IMR-90 (cell line): Measurements from ENCODE around the gene RING1. TPM values are rescaled to one million over a fixed set of nuclear protein-coding genes. Genes with fewer than 3 reads are reported as not detected.

Source experiments
- ATAC-seq: fragments of 200-7000 bp; cut with Tn5 transposase; 2 replicates; pipeline ENCODE4 v1.9.1; 2020; ENCODE audit warnings: low read depth, mild to moderate bottlenecking, moderate library complexity
- BruUV-seq: library from RNA; stranded (reverse); fragments of 400-500 nt; replicated peaks from 2 replicates; lab custom pipeline; 2021; lab: Mats Ljungman, UMichigan
- CTCF ChIA-PET: fragments of 300-600 bp; formaldehyde crosslinking; extraction: SDS; loops from one replicate; lab custom pipeline; 2021; ENCODE audit warnings: antibody characterized with exemption; lab: Yijun Ruan, JAX
- POLR2A ChIA-PET: fragments of 300-600 bp; sonication (Branson Sonifier 250); formaldehyde crosslinking; loops from one replicate; lab custom pipeline; 2022; ENCODE audit warnings: antibody characterized with exemption; ENCODE audit not compliant: unreplicated experiment; lab: Charles Lee
- DNase-seq: peaks from one replicate; pipeline ENCODE4 v3.0.0; 2013
- H2AFZ ChIP-seq: replicated peaks from 2 replicates; pipeline ENCODE3; 2013; ENCODE audit warnings: low read length, mild to moderate bottlenecking; ENCODE audit not compliant: poor library complexity
- H2AK5ac ChIP-seq: 2 replicates; pipeline ENCODE4 v1.6.1; 2013; ENCODE audit warnings: low read depth, low read length, inconsistent platforms
- H2AK9ac ChIP-seq: replicated peaks from 2 replicates; pipeline ENCODE3; 2013; ENCODE audit warnings: mild to moderate bottlenecking, low read depth, low read length, moderate library complexity; ENCODE audit not compliant: poor library complexity
- H2BK120ac ChIP-seq: 2 replicates; pipeline ENCODE4 v1.6.1; 2013; ENCODE audit warnings: low read depth, low read length, inconsistent platforms
- H2BK15ac ChIP-seq: 3 replicates; pipeline ENCODE4 v1.6.1; 2013; ENCODE audit warnings: low read depth, low read length, inconsistent platforms
- H2BK20ac ChIP-seq: 2 replicates; pipeline ENCODE4 v1.6.1; 2013; ENCODE audit warnings: low read depth, mild to moderate bottlenecking, inconsistent platforms, low read length, moderate library complexity
- H2BK5ac ChIP-seq: 2 replicates; pipeline ENCODE4 v1.6.1; 2013; ENCODE audit warnings: mild to moderate bottlenecking, low read depth, low read length, inconsistent platforms; ENCODE audit not compliant: poor library complexity, severe bottlenecking
- H3K14ac ChIP-seq: replicated peaks from 2 replicates; pipeline ENCODE4 v1.6.1; 2013; ENCODE audit warnings: low read depth, low read length, inconsistent platforms
- H3K18ac ChIP-seq: 2 replicates; pipeline ENCODE4 v1.6.1; 2013; ENCODE audit warnings: low read depth, low read length, control low read depth
- H3K23ac ChIP-seq: 2 replicates; pipeline ENCODE4 v1.6.1; 2013; ENCODE audit warnings: low read depth, low read length, inconsistent platforms
- H3K27ac ChIP-seq: 2 replicates; pipeline ENCODE4 v1.5.1; 2013; ENCODE audit warnings: mild to moderate bottlenecking, control low read depth, low read length; ENCODE audit not compliant: insufficient read depth
- H3K27me3 ChIP-seq: 2 replicates; pipeline ENCODE4 v1.6.1; 2013; ENCODE audit warnings: low read length; ENCODE audit not compliant: control insufficient read depth, insufficient read depth
- H3K36me3 ChIP-seq: 2 replicates; pipeline ENCODE4 v1.6.1; 2013; ENCODE audit warnings: low read length, mixed read lengths; ENCODE audit not compliant: control insufficient read depth, insufficient read depth
- H3K4ac ChIP-seq: 2 replicates; pipeline ENCODE4 v1.6.1; 2013; ENCODE audit warnings: low read depth, low read length, inconsistent platforms
- H3K4me1 ChIP-seq: 2 replicates; pipeline ENCODE4 v1.6.1; 2013; ENCODE audit warnings: low read length, mixed read lengths; ENCODE audit not compliant: control insufficient read depth, insufficient read depth
- H3K4me2 ChIP-seq: 2 replicates; pipeline ENCODE4 v1.6.1; 2013; ENCODE audit warnings: low read depth, mild to moderate bottlenecking, control low read depth, low read length, moderate library complexity
- H3K4me3 ChIP-seq: 2 replicates; pipeline ENCODE4 v1.5.1; 2013; ENCODE audit warnings: low read depth, mild to moderate bottlenecking, control low read depth, low read length, moderate library complexity; ENCODE audit not compliant: insufficient read depth
- H3K56ac ChIP-seq: 2 replicates; pipeline ENCODE4 v1.6.1; 2013; ENCODE audit warnings: low read length, inconsistent platforms; ENCODE audit not compliant: insufficient read depth; ENCODE audit errors: extremely low read depth
- H3K79me1 ChIP-seq, 2 experiments: 2 replicates each; pipeline ENCODE4 v1.6.1; 2013; ENCODE audit warnings: low read length in 2 of 2, inconsistent platforms in 1 of 2, low read depth in 1 of 2
- H3K9ac ChIP-seq: 2 replicates; pipeline ENCODE4 v1.6.1; 2013; ENCODE audit warnings: low read depth, low read length, control low read depth
- H3K9me1 ChIP-seq: 2 replicates; pipeline ENCODE4 v1.6.1; 2013; ENCODE audit warnings: low read length, inconsistent platforms; ENCODE audit not compliant: insufficient read depth
- H3K9me3 ChIP-seq: 2 replicates; pipeline ENCODE4 v1.6.1; 2013; ENCODE audit warnings: low read length; ENCODE audit not compliant: control insufficient read depth, insufficient read depth
- H4K20me1 ChIP-seq: 2 replicates; pipeline ENCODE4 v1.6.1; 2013; ENCODE audit warnings: low read length, inconsistent platforms; ENCODE audit not compliant: insufficient read depth
- H4K5ac ChIP-seq: 2 replicates; pipeline ENCODE4 v1.6.1; 2013; ENCODE audit warnings: mild to moderate bottlenecking, low read depth, low read length, control low read depth
- H4K8ac ChIP-seq, 2 experiments: 2 replicates each; pipeline ENCODE4 v1.6.1; 2013; ENCODE audit warnings: low read depth in 2 of 2, low read length in 2 of 2, control low read depth in 1 of 2, inconsistent platforms in 1 of 2
- H4K91ac ChIP-seq: 2 replicates; pipeline ENCODE4 v1.6.1; 2013; ENCODE audit warnings: low read depth, low read length, inconsistent platforms; ENCODE audit not compliant: insufficient read depth
- CHD1 ChIP-seq: IDR thresholded peaks from 2 replicates; pipeline ENCODE4 v1.6.1; 2012; ENCODE audit warnings: low read depth, low read length, improper control_type of control experiment
- MAFK ChIP-seq: IDR thresholded peaks from 2 replicates; pipeline ENCODE4 v1.6.1; 2012; ENCODE audit warnings: low read depth, low read length, improper control_type of control experiment
- MXI1 ChIP-seq: IDR thresholded peaks from 2 replicates; pipeline ENCODE4 v1.6.1; 2012; ENCODE audit warnings: low read depth, mild to moderate bottlenecking, low read length, moderate library complexity, borderline replicate concordance
- RAD21 ChIP-seq: IDR thresholded peaks from 2 replicates; pipeline ENCODE4 v1.6.1; 2012; ENCODE audit warnings: low read length, improper control_type of control experiment
- SMC3 ChIP-seq: fragments of 150-350 bp; IDR thresholded peaks from 2 replicates; pipeline ENCODE4 v1.6.1; 2016; ENCODE audit warnings: low read depth, mild to moderate bottlenecking, antibody characterized with exemption, low read length, moderate library complexity
- WGBS, 2 experiments: methylation state at CpG; one replicate each; pipeline versions ENCODE4 v1.1.5 to v1.1.7; 2013; ENCODE audit warnings: missing lambda C conversion rate in 2 of 2; ENCODE audit not compliant: insufficient read length in 1 of 2; ENCODE audit errors: extremely low coverage in 2 of 2; 5-methylcytosine and 5-hydroxymethylcytosine counted together
- dilution Hi-C: fragments of 300-500 bp; cut with HindIII; formaldehyde crosslinking; loops from one replicate; pipeline ENCODE4 v1.14.3; 2018; ENCODE audit warnings: low sequenced_read_pairs; ENCODE audit not compliant: unreplicated experiment
- in situ Hi-C: fragments of 300-500 bp; cut with MboI; formaldehyde crosslinking; loops from 3 replicates; pipeline ENCODE4 v1.14.3; 2019; ENCODE audit warnings: low sequenced_read_pairs, inconsistent platforms, mixed read lengths
- intact Hi-C: fragments of 100-400 bp; cut with micrococcal nuclease; formaldehyde crosslinking; loops from 2 replicates; pipeline ENCODE4 v1.10.0; 2022
- polyA plus RNA-seq, 3 experiments: library from polyadenylated mRNA; depleted of rRNA; stranded (reverse); fragments of >200 nt; gene quantifications; 2 replicates each; pipeline ENCODE4 v1.2.3, GENCODE V29; 2012; ENCODE audit warnings: low replicate concordance in 1 of 3
- total RNA-seq: library from RNA; depleted of rRNA; stranded (reverse); fragments of >200 nt; gene quantifications from 2 replicates; pipeline ENCODE4 v1.2.3, GENCODE V29; 2012
- TF ChIP-seq, protein P1 (sequence below): conservative IDR thresholded peaks from 2 replicates; pipeline ENCODE4 v1.5.1; 2012; ENCODE audit warnings: mild to moderate bottlenecking, low read depth, low read length, improper control_type of control experiment

Gene RING1
- total and polyA plus RNA-seq, 2 of the 4 experiments (the other 2 are of a cell fraction) = 14.9 to 40.8 TPM

GRCh38 chr6:33203443-33204164, 4.7 kb upstream of the RING1 start:
- Histone ChIP-seq H3K14ac (0 out of 2 replicates have a peak overlapping the region, but pooled peaks have one; percentile 15), H2AFZ (no peak overlapping the region), H3K9me3 (no peaks in the 10 kb centered on the region), H3K4ac (no peak overlapping the region), H3K4me2 (peak overlapping the region; percentile 11; the same call in 1 of the 2 replicates), H3K4me3 (no peak overlapping the region), H4K20me1 (peaks cover 38% of the 10 kb centered on the region; the same call in 1 of the 2 replicates), H4K5ac (no peak overlapping the region), H3K27ac (no peak overlapping the region), H3K36me3 (peaks cover 26% of the 10 kb centered on the region), H2AK9ac (peak overlapping the region; percentile 20), H3K9ac (no peak overlapping the region), H2BK20ac (no peak overlapping the region), H2BK15ac (no peak overlapping the region), H4K91ac (no peak overlapping the region), H3K18ac (no peak overlapping the region), H3K9me1 (peaks cover 39% of the 10 kb centered on the region), H3K27me3 (no peaks in the 10 kb centered on the region), H2BK120ac (no peak overlapping the region), H3K23ac (no peak overlapping the region), H4K8ac (no peak overlapping the region), H3K79me1 (peaks cover 14 to 85% of the 10 kb centered on the region in 2 experiments; a peak in 3 of 4 replicates), H3K4me1 (peaks cover 34% of the 10 kb centered on the region), H2AK5ac (peak overlapping the region; percentile 11; the same call in 1 of the 2 replicates), H3K56ac (no peak overlapping the region), H2BK5ac (no peak overlapping the region)
- ATAC-seq (no peak), DNase-seq (no peak)
- TF ChIP-seq, protein P1, sequence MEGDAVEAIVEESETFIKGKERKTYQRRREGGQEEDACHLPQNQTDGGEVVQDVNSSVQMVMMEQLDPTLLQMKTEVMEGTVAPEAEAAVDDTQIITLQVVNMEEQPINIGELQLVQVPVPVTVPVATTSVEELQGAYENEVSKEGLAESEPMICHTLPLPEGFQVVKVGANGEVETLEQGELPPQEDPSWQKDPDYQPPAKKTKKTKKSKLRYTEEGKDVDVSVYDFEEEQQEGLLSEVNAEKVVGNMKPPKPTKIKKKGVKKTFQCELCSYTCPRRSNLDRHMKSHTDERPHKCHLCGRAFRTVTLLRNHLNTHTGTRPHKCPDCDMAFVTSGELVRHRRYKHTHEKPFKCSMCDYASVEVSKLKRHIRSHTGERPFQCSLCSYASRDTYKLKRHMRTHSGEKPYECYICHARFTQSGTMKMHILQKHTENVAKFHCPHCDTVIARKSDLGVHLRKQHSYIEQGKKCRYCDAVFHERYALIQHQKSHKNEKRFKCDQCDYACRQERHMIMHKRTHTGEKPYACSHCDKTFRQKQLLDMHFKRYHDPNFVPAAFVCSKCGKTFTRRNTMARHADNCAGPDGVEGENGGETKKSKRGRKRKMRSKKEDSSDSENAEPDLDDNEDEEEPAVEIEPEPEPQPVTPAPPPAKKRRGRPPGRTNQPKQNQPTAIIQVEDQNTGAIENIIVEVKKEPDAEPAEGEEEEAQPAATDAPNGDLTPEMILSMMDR = no peak
- TF ChIP-seq MAFK = no peak
- no peak for TF ChIP-seq CHD1
- TF ChIP-seq RAD21 = no peak
- TF ChIP-seq MXI1 = no peak
- no peak for TF ChIP-seq SMC3
- no CpG with 5 or more reads among the region's 7 CpGs for WGBS, 2 experiments
- ChIA-PET CTCF (no interaction called here), POLR2A (no interaction called here)
- in situ Hi-C loops (no loop called here), dilution Hi-C loops (no loop called here), intact Hi-C loops (no loop called here)
- BruUV-seq = no TSS peak
